ENCODE results near the gene PITPNB. TPM values are rescaled to one million over a fixed set of nuclear protein-coding genes. Genes with fewer than 3 reads are reported as not detected.

Gene PITPNB
- total and polyA plus RNA-seq, 2 experiments from 2014 or later: 50.9 to 56.0 TPM

DNA sequence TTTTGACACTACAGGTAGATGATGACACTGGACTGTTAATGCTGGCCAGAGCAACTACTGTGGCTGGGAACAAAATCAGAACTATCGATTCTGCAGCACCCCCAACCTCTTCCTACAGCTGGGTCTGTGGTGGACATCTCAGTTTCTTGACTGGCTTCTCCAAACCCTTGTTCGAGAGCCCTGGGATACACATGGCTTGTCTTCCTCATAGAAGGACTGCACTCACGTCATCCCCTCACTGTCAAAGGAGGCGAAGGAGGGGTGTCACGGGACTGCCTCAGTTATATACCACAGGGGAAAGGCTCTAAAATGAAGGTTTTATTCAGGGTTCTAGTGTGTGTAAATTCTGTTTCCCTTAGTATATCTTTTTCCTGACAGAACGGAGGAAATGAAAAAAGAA is 44.9 kb downstream of the PITPNB start:
- H2AFZ ChIP-seq: no peak overlapping the region
- peaks cover 23% of the 10 kb centered on the region for H3K4me1 ChIP-seq (ENCODE audit: insufficient read depth)
- Mint-ChIP-seq H3K4me3 (no peak overlapping the region), H3K4me1 (peaks cover 23% of the 10 kb centered on the region), H3K9me3 (no peaks in the 10 kb centered on the region), H3K27me3 (ENCODE audit: insufficient read depth, low read depth, poor library complexity) (no peaks in the 10 kb centered on the region), H3K36me3 (ENCODE audit: low read depth) (peaks cover 25% of the 10 kb centered on the region; the same call in 2 of the 3 replicates), H3K27ac (no peak overlapping the region)
- peaks cover 39% of the 10 kb centered on the region for H3K79me2 ChIP-seq (replicated peaks; ENCODE audit: insufficient read depth)
- TF ChIP-seq EZH2phosphoT487 (IDR thresholded peaks at IDR 0.05; ENCODE audit: unreplicated experiment) (no peak), EZH2 (IDR thresholded peaks at IDR 0.05; ENCODE audit: low read depth, unreplicated experiment) (no peak), CTCF (conservative IDR thresholded peaks at IDR 0.05; ENCODE audit: low read depth in 2 of 2) (no peak), CREB1 (CRISPR knock-in tag; IDR thresholded peaks at IDR 0.05; ENCODE audit: low read depth) (no peak), ZNF331 (CRISPR knock-in tag; IDR thresholded peaks at IDR 0.05; ENCODE audit: low read depth) (no peak), STAT1 (IDR thresholded peaks at IDR 0.05; ENCODE audit: unreplicated experiment) (no peak), ZNF462 (CRISPR knock-in tag; IDR thresholded peaks at IDR 0.05) (no peak), ZNF114 (CRISPR knock-in tag; IDR thresholded peaks at IDR 0.05) (no peak), NANOG (IDR thresholded peaks at IDR 0.05; ENCODE audit: borderline replicate concordance) (no peak), JUNB (IDR thresholded peaks at IDR 0.05; ENCODE audit: unreplicated experiment) (no peak), REST (IDR thresholded peaks at IDR 0.05; ENCODE audit: unreplicated experiment) (no peak), POLR2AphosphoS5 (IDR thresholded peaks at IDR 0.05; ENCODE audit: low read depth) (no peak)
- TF ChIP-seq, protein P1, sequence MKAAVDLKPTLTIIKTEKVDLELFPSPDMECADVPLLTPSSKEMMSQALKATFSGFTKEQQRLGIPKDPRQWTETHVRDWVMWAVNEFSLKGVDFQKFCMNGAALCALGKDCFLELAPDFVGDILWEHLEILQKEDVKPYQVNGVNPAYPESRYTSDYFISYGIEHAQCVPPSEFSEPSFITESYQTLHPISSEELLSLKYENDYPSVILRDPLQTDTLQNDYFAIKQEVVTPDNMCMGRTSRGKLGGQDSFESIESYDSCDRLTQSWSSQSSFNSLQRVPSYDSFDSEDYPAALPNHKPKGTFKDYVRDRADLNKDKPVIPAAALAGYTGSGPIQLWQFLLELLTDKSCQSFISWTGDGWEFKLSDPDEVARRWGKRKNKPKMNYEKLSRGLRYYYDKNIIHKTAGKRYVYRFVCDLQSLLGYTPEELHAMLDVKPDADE (IDR thresholded peaks at IDR 0.05): no peak
- peaks cover 21% of the 10 kb centered on the region for H3K36me3 ChIP-seq (ENCODE audit: insufficient read depth)
- no peak overlapping the region for H3K4me2 ChIP-seq
- H4K20me1 ChIP-seq (replicated peaks; ENCODE audit: insufficient read depth): peaks cover 4% of the 10 kb centered on the region
- H3K27ac ChIP-seq (ENCODE audit: low read depth): no peak overlapping the region
- H3K27me3 ChIP-seq (ENCODE audit: insufficient read depth): no peaks in the 10 kb centered on the region
- H3K9me2 ChIP-seq (ENCODE audit: insufficient read depth): no peaks in the 10 kb centered on the region
- ATAC-seq (no peak), DNase-seq (ENCODE audit: low spot score) (no peak)
- no peak overlapping the region for H3K4me3 ChIP-seq
- no peaks in the 10 kb centered on the region for H3F3A ChIP-seq (replicated peaks; ENCODE audit: low read depth)
